ENCODE results near the gene PRPF39. TPM values are rescaled to one million over a fixed set of nuclear protein-coding genes. Genes with fewer than 3 reads are reported as not detected.
"Not testable (repeated sequence)": the region's sequence is repeated elsewhere in the genome, so short reads cannot be mapped to it uniquely, and the experiment has no call there.

The PRPF39 gene
- 30.2 TPM in 2 replicates for total RNA-seq
- polyA plus RNA-seq (2012) = 10.2 TPM

- peak; percentile 96 for DNase-seq (ENCODE audit: low read depth)
Measured at GRCh38 chr14:45083976-45084722, at the start of gene PRPF39. Gene PRPF39, plus strand, starts transcription at chr14:45084116. Its CDS starts 11,124 bp downstream, at chr14:45095240.

- no peak for DNase-seq (ENCODE audit: low read depth)
Measured at GRCh38 chr14:45034730-45035129, 49.2 kb upstream of the PRPF39 start.

GRCh38 chr14:45038256-45038655 lies 45.7 kb upstream of the PRPF39 start:
- peak; percentile 47 for DNase-seq (ENCODE audit: low read depth)

GRCh38 chr14:45038865-45039264 lies 45.1 kb upstream of the PRPF39 start:
- no peak for DNase-seq (ENCODE audit: low read depth)

- no peak for DNase-seq (ENCODE audit: low read depth)
Measured at GRCh38 chr14:45039390-45039789, 44.5 kb upstream of the PRPF39 start.

- no peak for DNase-seq (ENCODE audit: low read depth)
Measured at GRCh38 chr14:45041641-45042040, 42.3 kb upstream of the PRPF39 start.

- DNase-seq (ENCODE audit: low read depth) = no peak
Measured at GRCh38 chr14:45044638-45045037, 39.3 kb upstream of the PRPF39 start.

- DNase-seq (ENCODE audit: low read depth) = no peak
Measured at GRCh38 chr14:45048385-45048784, 35.5 kb upstream of the PRPF39 start.

GRCh38 chr14:45051180-45051579 lies 32.7 kb upstream of the PRPF39 start:
- DNase-seq (ENCODE audit: low read depth) = no peak

- DNase-seq (ENCODE audit: low read depth) = no peak
Measured at GRCh38 chr14:45051896-45052295, 32.0 kb upstream of the PRPF39 start.

- DNase-seq (ENCODE audit: low read depth) = no peak
Measured at GRCh38 chr14:45057349-45057748, 26.6 kb upstream of the PRPF39 start.

- no peak for DNase-seq (ENCODE audit: low read depth)
Measured at GRCh38 chr14:45057881-45058364, 26.0 kb upstream of the PRPF39 start.

GRCh38 chr14:45060551-45060950 lies 23.4 kb upstream of the PRPF39 start:
- DNase-seq (ENCODE audit: low read depth) = no peak

GRCh38 chr14:45065540-45065939 lies 18.4 kb upstream of the PRPF39 start:
- peak; percentile 82 for DNase-seq (ENCODE audit: low read depth)

- peak; percentile 78 for DNase-seq (ENCODE audit: low read depth)
Measured at GRCh38 chr14:45065956-45066355, 18.0 kb upstream of the PRPF39 start.

GRCh38 chr14:45066667-45067066 lies 17.2 kb upstream of the PRPF39 start:
- no peak for DNase-seq (ENCODE audit: low read depth)

- DNase-seq (ENCODE audit: low read depth) = no peak
Measured at GRCh38 chr14:45068396-45068795, 15.5 kb upstream of the PRPF39 start.

- peak; percentile 70 for DNase-seq (ENCODE audit: low read depth)
Measured at GRCh38 chr14:45070215-45070614, 13.7 kb upstream of the PRPF39 start.

GRCh38 chr14:45072126-45072525 lies 11.8 kb upstream of the PRPF39 start:
- no peak for DNase-seq (ENCODE audit: low read depth)

- no peak for DNase-seq (ENCODE audit: low read depth)
Measured at GRCh38 chr14:45073231-45073879, 10.6 kb upstream of the PRPF39 start.

GRCh38 chr14:45078323-45078722 lies 5.6 kb upstream of the PRPF39 start:
- no peak for DNase-seq (ENCODE audit: low read depth)

GRCh38 chr14:45080416-45080968 lies 3.4 kb upstream of the PRPF39 start:
- DNase-seq (ENCODE audit: low read depth) = not testable (repeated sequence)

Measured in myocyte (in vitro differentiated cells).